ENCODE results near the gene PLA1A. TPM values are rescaled to one million over a fixed set of nuclear protein-coding genes. Genes with fewer than 3 reads are reported as not detected.

Gene PLA1A
- total RNA-seq, 1 donor from 2014 or later = 1.1 TPM

- DNase-seq (no peak), ATAC-seq (ENCODE audit: low read depth) (no peak)
- intact Hi-C loops (cut with micrococcal nuclease) = no loop called here
- Mint-ChIP-seq H3K36me3 (ENCODE audit: low read depth) (no peaks in the 10 kb centered on the region), H3K27ac (no peak overlapping the region), H3K4me3 (no peak overlapping the region), H3K27me3 (no peaks in the 10 kb centered on the region), H3K9me3 (no peaks in the 10 kb centered on the region), H3K4me1 (no peaks in the 10 kb centered on the region)
- TF ChIP-seq CTCF (IDR thresholded peaks at IDR 0.05) = no peak
- ChIA-PET CTCF (interaction anchor here (1.1 kb wide), 1 partner anchor 9 kb away, joined by 4 read pairs; no protein-coding TSS in a partner anchor), POLR2A (interaction anchor here (0.9 kb wide), 1 partner anchor 9 kb away, joined by 3 read pairs; no protein-coding TSS in a partner anchor)
Observed at GRCh38 chr3:119609301-119609700, 11.6 kb downstream of the PLA1A start.

GRCh38 chr3:119611664-119612063 is 14.0 kb downstream of the PLA1A start:
- TF ChIP-seq CTCF (IDR thresholded peaks at IDR 0.05) = no peak
- Mint-ChIP-seq H3K36me3 (ENCODE audit: low read depth) (no peaks in the 10 kb centered on the region), H3K9me3 (no peaks in the 10 kb centered on the region), H3K27me3 (no peaks in the 10 kb centered on the region), H3K4me1 (no peaks in the 10 kb centered on the region), H3K4me3 (no peak overlapping the region), H3K27ac (no peak overlapping the region)
- ATAC-seq (ENCODE audit: low read depth) (no peak), DNase-seq (no peak)
- intact Hi-C loops (cut with micrococcal nuclease) = no loop called here
- CTCF ChIA-PET = no interaction called here
- POLR2A ChIA-PET = interaction anchor here (0.6 to 0.7 kb wide), 2 partner anchors 9 to 10 kb away, joined by 3 to 4 read pairs; no protein-coding TSS in a partner anchor

GRCh38 chr3:119613201-119613600 is 15.5 kb downstream of the PLA1A start:
- Mint-ChIP-seq H3K4me1 (no peaks in the 10 kb centered on the region), H3K9me3 (no peaks in the 10 kb centered on the region), H3K36me3 (ENCODE audit: low read depth) (no peaks in the 10 kb centered on the region), H3K4me3 (no peak overlapping the region), H3K27ac (no peak overlapping the region), H3K27me3 (no peaks in the 10 kb centered on the region)
- POLR2A ChIA-PET = interaction anchor here (1.4 kb wide), 1 partner anchor 59 kb away, joined by 3 read pairs; no protein-coding TSS in a partner anchor
- intact Hi-C loops (cut with micrococcal nuclease) = no loop called here
- no peak for DNase-seq
- CTCF ChIA-PET = no interaction called here
- TF ChIP-seq CTCF (IDR thresholded peaks at IDR 0.05) = no peak
- ATAC-seq (ENCODE audit: low read depth) = no peak

GRCh38 chr3:119613872-119614271 is 16.2 kb downstream of the PLA1A start:
- Mint-ChIP-seq H3K4me1 (peaks cover 3% of the 10 kb centered on the region), H3K4me3 (no peak overlapping the region), H3K36me3 (ENCODE audit: low read depth) (no peaks in the 10 kb centered on the region), H3K27me3 (no peaks in the 10 kb centered on the region), H3K9me3 (no peaks in the 10 kb centered on the region), H3K27ac (no peak overlapping the region)
- TF ChIP-seq CTCF (IDR thresholded peaks at IDR 0.05) = no peak
- DNase-seq (no peak), ATAC-seq (ENCODE audit: low read depth) (no peak)
- intact Hi-C loops (cut with micrococcal nuclease) = no loop called here
- ChIA-PET CTCF (no interaction called here), POLR2A (interaction anchor here (0.7 kb wide), 2 partner anchors 10 to 11 kb away, joined by 5 to 7 read pairs; no protein-coding TSS in a partner anchor)

GRCh38 chr3:119616056-119616455 is 18.4 kb downstream of the PLA1A start:
- intact Hi-C loops (cut with micrococcal nuclease) = no loop called here
- no peak for TF ChIP-seq CTCF (IDR thresholded peaks at IDR 0.05)
- ChIA-PET POLR2A (no interaction called here), CTCF (no interaction called here)
- Mint-ChIP-seq H3K4me1 (peaks cover 8% of the 10 kb centered on the region), H3K36me3 (ENCODE audit: low read depth) (no peaks in the 10 kb centered on the region), H3K9me3 (no peaks in the 10 kb centered on the region), H3K27me3 (no peaks in the 10 kb centered on the region), H3K27ac (no peak overlapping the region), H3K4me3 (no peak overlapping the region)
- ATAC-seq (ENCODE audit: low read depth) (no peak), DNase-seq (no peak)
